ENCODE data around the gene RPN2.

Gene RPN2

GRCh38 chr20:37285664-37286374 is 106.7 kb downstream of the RPN2 start:
- Histone ChIP-seq H3K4me3 (ENCODE audit: insufficient read depth, low read depth, low read length) (no peak overlapping the region), H3K9me3 (ENCODE audit: control insufficient read depth, low read length) (no peaks in the 10 kb centered on the region), H3K27me3 (ENCODE audit: control insufficient read depth, insufficient read depth, low read length, poor library complexity, severe bottlenecking) (no peaks in the 10 kb centered on the region), H3K4me1 (ENCODE audit: control insufficient read depth, insufficient read depth, low read length) (no peaks in the 10 kb centered on the region), H3K27ac (ENCODE audit: insufficient read depth, low read depth, low read length, poor library complexity, severe bottlenecking) (no peak overlapping the region), H3K36me3 (ENCODE audit: control insufficient read depth, insufficient read depth, low read length) (no peaks in the 10 kb centered on the region)
- WGBS, 2 experiments: 81 to 83% methylated on average over 11 to 12 of the region's 12 CpGs

- no peak overlapping the region for H3K27ac ChIP-seq (ENCODE audit: insufficient read depth, low read depth, low read length, poor library complexity, severe bottlenecking)
- WGBS, 2 experiments: 95 to 97% methylated on average over 4 of the region's 4 CpGs
- H3K4me1 ChIP-seq (ENCODE audit: control insufficient read depth, insufficient read depth, low read length): no peaks in the 10 kb centered on the region
- H3K36me3 ChIP-seq (ENCODE audit: control insufficient read depth, insufficient read depth, low read length): peaks cover 10% of the 10 kb centered on the region
- H3K9me3 ChIP-seq (ENCODE audit: control insufficient read depth, low read length): no peaks in the 10 kb centered on the region
- H3K27me3 ChIP-seq (ENCODE audit: control insufficient read depth, insufficient read depth, low read length, poor library complexity, severe bottlenecking): no peaks in the 10 kb centered on the region
- no peak overlapping the region for H3K4me3 ChIP-seq (ENCODE audit: insufficient read depth, low read depth, low read length)
Measured at GRCh38 chr20:37288091-37288490, 109.0 kb downstream of the RPN2 start.

- H3K36me3 ChIP-seq (ENCODE audit: control insufficient read depth, insufficient read depth, low read length): peaks cover 11% of the 10 kb centered on the region
- 80 to 82% methylated on average over 21 of the region's 21 CpGs for WGBS, 2 experiments
- no peak overlapping the region for H3K27ac ChIP-seq (ENCODE audit: insufficient read depth, low read depth, low read length, poor library complexity, severe bottlenecking)
- peak overlapping the region; percentile 94 for H3K4me3 ChIP-seq (ENCODE audit: insufficient read depth, low read depth, low read length)
- H3K4me1 ChIP-seq (ENCODE audit: control insufficient read depth, insufficient read depth, low read length): no peaks in the 10 kb centered on the region
- no peaks in the 10 kb centered on the region for H3K9me3 ChIP-seq (ENCODE audit: control insufficient read depth, low read length)
- no peaks in the 10 kb centered on the region for H3K27me3 ChIP-seq (ENCODE audit: control insufficient read depth, insufficient read depth, low read length, poor library complexity, severe bottlenecking)
Measured at GRCh38 chr20:37290158-37290810, 111.2 kb downstream of the RPN2 start.
